ENCODE results near the gene BPIFA2. TPM values are rescaled to one million over a fixed set of nuclear protein-coding genes. Genes with fewer than 3 reads are reported as not detected.
"Not testable (repeated sequence)": the region's sequence is repeated elsewhere in the genome, so short reads cannot be mapped to it uniquely, and the experiment has no call there.

BPIFA2 gene
- total and polyA plus RNA-seq, 9 of the 15 experiments (the other 6 are each of a cell fraction or from before 2014, with no cell fraction given) = not detected

- no TSS peak for BruUV-seq (replicated peaks)
- FAIRE-seq = no peak
- H2AFZ ChIP-seq (ENCODE audit: low read depth, low read length) = no peak overlapping the region
- intact Hi-C loops (cut with micrococcal nuclease) = no loop called here
- no peak overlapping the region for H3K9ac ChIP-seq (ENCODE audit: insufficient read depth in 1 of 2, low read depth in 2 of 2, low read length in 2 of 2)
- no peaks in the 10 kb centered on the region; a peak in 1 of 5 replicates for H3K4me1 ChIP-seq (replicated peaks in 1 of 2; ENCODE audit: control insufficient read depth in 2 of 2, insufficient read depth in 2 of 2, low read length in 2 of 2)
- H3K36me3 ChIP-seq (ENCODE audit: control insufficient read depth, insufficient read depth, low read length) = no peaks in the 10 kb centered on the region
- ATAC-seq = no peak
- no peaks in the 10 kb centered on the region for H3K79me2 ChIP-seq (ENCODE audit: control insufficient read depth, insufficient read depth, low read length)
- ChIA-PET CTCF (ENCODE audit: low intra/inter-chr PET ratio) (no interaction called here), POLR2A (no interaction called here)
- H3K9me3 ChIP-seq (replicated peaks; ENCODE audit: control insufficient read depth, insufficient read depth, low read depth, low read length) = no peaks in the 10 kb centered on the region; the same call in 1 of the 2 replicates
- TF ChIP-seq USF1 (CRISPR knock-in tag; IDR thresholded peaks at IDR 0.05) (peak; percentile 85), CREB3 (tag; conservative IDR thresholded peaks at IDR 0.05; ENCODE audit: low read depth) (no peak), RAD51 (IDR thresholded peaks at IDR 0.05; ENCODE audit: borderline replicate concordance, low read depth) (peak; percentile 49), USF2 (CRISPR knock-in tag; IDR thresholded peaks at IDR 0.05) (peak; percentile 79)
- H3K9me1 ChIP-seq (ENCODE audit: control insufficient read depth, insufficient read depth, low read length) = no peaks in the 10 kb centered on the region
- in situ Hi-C loops (cut with MboI) = no loop called here
- no peak overlapping the region for H3K4me2 ChIP-seq (ENCODE audit: insufficient read depth, low read length)
- no peak overlapping the region for H3K4me3 ChIP-seq
- H3K27me3 ChIP-seq (ENCODE audit: control insufficient read depth in 2 of 2, insufficient read depth in 2 of 2, low read length in 2 of 2) = peaks cover 4 to 28% of the 10 kb centered on the region in 2 experiments; a peak in 3 of 5 replicates
- H4K20me1 ChIP-seq (replicated peaks; ENCODE audit: control insufficient read depth, insufficient read depth, low read length) = peaks cover 3% of the 10 kb centered on the region; the same call in 1 of the 2 replicates
- WGBS (ENCODE audit: insufficient coverage, low coverage, missing lambda C conversion rate) = 0% methylated on average over 2 of the region's 2 CpGs
- DNase-seq (ENCODE audit: extremely low read depth in 1 of 4, low spot score in 3 of 4) = no peak
- no peak overlapping the region for H3K27ac ChIP-seq (ENCODE audit: extremely low read depth, low read depth, low read length)
Observed at GRCh38 chr20:33183312-33183711, 15.4 kb downstream of the BPIFA2 start.

GRCh38 chr20:33185031-33185590 is 17.2 kb downstream of the BPIFA2 start:
- FAIRE-seq; BruUV-seq (replicated peaks); H3K9me1 ChIP-seq (ENCODE audit: control insufficient read depth, insufficient read depth, low read length); H2AFZ ChIP-seq (ENCODE audit: low read depth, low read length); H3K9ac ChIP-seq (ENCODE audit: insufficient read depth in 1 of 2, low read depth in 2 of 2, low read length in 2 of 2); H3K4me3 ChIP-seq; H3K4me2 ChIP-seq (ENCODE audit: insufficient read depth, low read length); DNase-seq (ENCODE audit: extremely low read depth in 1 of 4, low spot score in 3 of 4); H3K4me1 ChIP-seq (replicated peaks in 1 of 2; ENCODE audit: control insufficient read depth in 2 of 2, insufficient read depth in 2 of 2, low read length in 2 of 2); H4K20me1 ChIP-seq (replicated peaks; ENCODE audit: control insufficient read depth, insufficient read depth, low read length); ATAC-seq; CTCF ChIA-PET (ENCODE audit: low intra/inter-chr PET ratio); intact Hi-C loops (cut with micrococcal nuclease); H3K9me3 ChIP-seq (replicated peaks; ENCODE audit: control insufficient read depth, insufficient read depth, low read depth, low read length); H3K36me3 ChIP-seq (ENCODE audit: control insufficient read depth, insufficient read depth, low read length); H3K27ac ChIP-seq (ENCODE audit: extremely low read depth, low read depth, low read length); POLR2A ChIA-PET; in situ Hi-C loops (cut with MboI); H3K79me2 ChIP-seq (ENCODE audit: control insufficient read depth, insufficient read depth, low read length): not testable (repeated sequence)
- peaks cover 6 to 20% of the 10 kb centered on the region in 2 experiments; a peak in 3 of 5 replicates for H3K27me3 ChIP-seq (ENCODE audit: control insufficient read depth in 2 of 2, insufficient read depth in 2 of 2, low read length in 2 of 2)
- WGBS (ENCODE audit: insufficient coverage, low coverage, missing lambda C conversion rate) = 13% methylated on average over 2 of the region's 40 CpGs
